HG03457 (cell line): Measurements from ENCODE around the gene GALNS.
"Not testable (repeated sequence)": the region's sequence is repeated elsewhere in the genome, so short reads cannot be mapped to it uniquely, and the experiment has no call there.

Source experiments
- ATAC-seq: cut with Tn5 transposase; IDR thresholded peaks from one replicate; pipeline ENCODE4 v1.9.1; 2021; ENCODE audit warnings: moderate number of reproducible peaks; ENCODE audit not compliant: unreplicated experiment

The GALNS gene

GRCh38 chr16:88772871-88773811, 83.6 kb downstream of the GALNS start:
- ATAC-seq = no peak

- ATAC-seq = not testable (repeated sequence)
These were observed 85.0 kb downstream of the GALNS start for GRCh38 chr16:88771781-88772180.

- ATAC-seq = no peak
These were observed 85.4 kb downstream of the GALNS start for GRCh38 chr16:88771294-88771772.

GRCh38 chr16:88770461-88771293, 86.1 kb downstream of the GALNS start:
- no peak for ATAC-seq

- ATAC-seq = no peak
These were observed 86.9 kb downstream of the GALNS start for GRCh38 chr16:88769617-88770460.

GRCh38 chr16:88768071-88768783, 88.5 kb downstream of the GALNS start:
- no peak for ATAC-seq

- ATAC-seq = no peak
These were observed 89.1 kb downstream of the GALNS start for GRCh38 chr16:88767546-88768070.

GRCh38 chr16:88766975-88767374, 89.8 kb downstream of the GALNS start:
- ATAC-seq = no peak

GRCh38 chr16:88764913-88765349, 91.8 kb downstream of the GALNS start:
- ATAC-seq = no peak

- ATAC-seq = no peak
These were observed 92.7 kb downstream of the GALNS start for GRCh38 chr16:88764080-88764479.
